ENCODE measurements around the gene INAFM2. TPM values are rescaled to one million over a fixed set of nuclear protein-coding genes. Genes with fewer than 3 reads are reported as not detected.
A peak's percentile ranks its signal among the peaks of the same experiment; 100 is the strongest.

Gene INAFM2
- total and polyA plus RNA-seq, 10 of the 15 experiments (the other 5 are each of a cell fraction or from before 2014, with no cell fraction given) = 0.75 to 8.1 (median 3.9) TPM

GRCh38 chr15:40332113-40332781 is 8.8 kb downstream of the INAFM2 start:
- CTCF ChIA-PET = interaction anchor here (0.9 to 13.7 kb wide), 5 partner anchors 8 to 53 kb away, joined by 3 to 336 read pairs (median 4); partner anchors contain the start of genes CCDC9B, INAFM2 and PLCB2
- 43% methylated on average over 8 of the region's 8 CpGs for WGBS (ENCODE audit: insufficient coverage, insufficient replicate concordance, low lambda C conversion rate, missing lambda C conversion rate)
- peaks cover 9% of the 10 kb centered on the region for H3K4me1 ChIP-seq (ENCODE audit: control insufficient read depth, insufficient read depth, low read length)
- SMC1A ChIA-PET (ENCODE audit: uncharacterized antibody, unreplicated experiment) = interaction anchor here (1.2 kb wide), 1 partner anchor 12 kb away, joined by 3 read pairs; no protein-coding TSS in a partner anchor
- no peak overlapping the region for H3K4me2 ChIP-seq (ENCODE audit: control insufficient read depth, insufficient read depth)
- no peak for DNase-seq (ENCODE audit: low read depth, low spot score)
- RAD21 ChIA-PET (ENCODE audit: unreplicated experiment) = interaction anchor here (0.9 kb wide), 1 partner anchor 24 kb away, joined by 3 read pairs; the partner anchor contains the start of gene PLCB2
- H3K4me3 ChIP-seq = no peak overlapping the region
- H4K20me1 ChIP-seq (ENCODE audit: control insufficient read depth, insufficient read depth) = no peaks in the 10 kb centered on the region
- H3K27me3 ChIP-seq (replicated peaks in 1 of 2; ENCODE audit: control insufficient read depth in 2 of 2, insufficient read depth in 2 of 2, low read length in 1 of 2) = no peaks in the 10 kb centered on the region
- no peak for FAIRE-seq
- POLR2A ChIA-PET = no interaction called here
- H3K27ac ChIP-seq (ENCODE audit: control insufficient read depth, insufficient read depth) = no peak overlapping the region
- no peak for ATAC-seq
- intact Hi-C loops (cut with micrococcal nuclease; ENCODE audit: unreplicated experiment) (no loop called here), in situ Hi-C loops (cut with MboI) (no loop called here)
- peak; percentile 42; the same call in 1 of the 2 replicates for TF ChIP-seq SPI1 (IDR thresholded peaks at IDR 0.05; ENCODE audit: borderline replicate concordance, insufficient read depth, low read depth, low read length)
- no peak for TF ChIP-seq SUPT20H (IDR thresholded peaks at IDR 0.05; ENCODE audit: borderline replicate concordance, control insufficient read depth, low read depth, low read length)
- no peaks in the 10 kb centered on the region for H3K9me3 ChIP-seq (replicated peaks; ENCODE audit: control insufficient read depth, insufficient read depth, low read length)
- no peak overlapping the region for H2AFZ ChIP-seq (ENCODE audit: control insufficient read depth, low read depth, low read length)
- BruUV-seq (replicated peaks) = no TSS peak
- H3K9ac ChIP-seq (ENCODE audit: control insufficient read depth, insufficient read depth, low read length) = no peak overlapping the region
- H3K36me3 ChIP-seq (ENCODE audit: control insufficient read depth in 2 of 2, insufficient read depth in 2 of 2, low read length in 1 of 2) = no peaks in the 10 kb centered on the region
- H3K79me2 ChIP-seq (ENCODE audit: control insufficient read depth, insufficient read depth, low read length) = no peaks in the 10 kb centered on the region

- ChIA-PET SMC1A (ENCODE audit: uncharacterized antibody, unreplicated experiment) (interaction anchor here (1.5 kb wide), 1 partner anchor 13 kb away, joined by 6 read pairs; no protein-coding TSS in a partner anchor), CTCF (interaction anchor here (0.7 to 13.7 kb wide), 7 partner anchors 9 to 116 kb away, joined by 3 to 336 read pairs (median 8); partner anchors contain the start of genes INAFM2 and PLCB2), RAD21 (ENCODE audit: unreplicated experiment) (interaction anchor here (0.7 to 1.5 kb wide), 2 partner anchors 11 to 854 kb away, joined by 3 to 4 read pairs; partner anchors contain the start of gene INAFM2), POLR2A (no interaction called here)
- no peaks in the 10 kb centered on the region for H3K79me2 ChIP-seq (ENCODE audit: control insufficient read depth, insufficient read depth, low read length)
- FAIRE-seq = peak; percentile 57
- H4K20me1 ChIP-seq (ENCODE audit: control insufficient read depth, insufficient read depth) = no peaks in the 10 kb centered on the region
- H3K27me3 ChIP-seq (replicated peaks in 1 of 2; ENCODE audit: control insufficient read depth in 2 of 2, insufficient read depth in 2 of 2, low read length in 1 of 2) = no peaks in the 10 kb centered on the region; a peak in 1 of 4 replicates
- in situ Hi-C loops (cut with MboI) (no loop called here), intact Hi-C loops (cut with micrococcal nuclease; ENCODE audit: unreplicated experiment) (no loop called here)
- H3K36me3 ChIP-seq (ENCODE audit: control insufficient read depth in 2 of 2, insufficient read depth in 2 of 2, low read length in 1 of 2) = no peaks in the 10 kb centered on the region
- H3K9me3 ChIP-seq (replicated peaks; ENCODE audit: control insufficient read depth, insufficient read depth, low read length) = no peaks in the 10 kb centered on the region
- H3K9ac ChIP-seq (ENCODE audit: control insufficient read depth, insufficient read depth, low read length) = peak overlapping the region; percentile 24
- no peak overlapping the region for H3K27ac ChIP-seq (ENCODE audit: control insufficient read depth, insufficient read depth)
- DNase-seq (ENCODE audit: low read depth, low spot score) = no peak
- H3K4me2 ChIP-seq (ENCODE audit: control insufficient read depth, insufficient read depth) = no peak overlapping the region; the same call in 1 of the 2 replicates
- peak overlapping the region; percentile 73 for H2AFZ ChIP-seq (ENCODE audit: control insufficient read depth, low read depth, low read length)
- BruUV-seq (replicated peaks) = no TSS peak
- peaks cover 9% of the 10 kb centered on the region for H3K4me1 ChIP-seq (ENCODE audit: control insufficient read depth, insufficient read depth, low read length)
- ATAC-seq = peak; percentile 52
- 23% methylated on average over 12 of the region's 12 CpGs for WGBS (ENCODE audit: insufficient coverage, insufficient replicate concordance, low lambda C conversion rate, missing lambda C conversion rate)
- H3K4me3 ChIP-seq = no peak overlapping the region
- TF ChIP-seq POU2F2 (IDR thresholded peaks at IDR 0.05; ENCODE audit: borderline replicate concordance, low read depth, low read length) (no peak), MXI1 (IDR thresholded peaks at IDR 0.05; ENCODE audit: low read depth, low read length) (no peak), BHLHE40 (IDR thresholded peaks at IDR 0.05; ENCODE audit: borderline replicate concordance in 1 of 2, low read depth in 2 of 2, low read length in 1 of 2) (peak; percentile 21 to 69; a peak in 1 of 4 replicates), ETV6 (conservative IDR thresholded peaks at IDR 0.05 in 1 of 2, IDR thresholded peaks at IDR 0.05 in 1 of 2; ENCODE audit: borderline replicate concordance in 1 of 2, low read depth in 1 of 2) (no peak), RELB (IDR thresholded peaks at IDR 0.05; ENCODE audit: low read depth) (no peak), SPI1 (IDR thresholded peaks at IDR 0.05; ENCODE audit: borderline replicate concordance, insufficient read depth, low read depth, low read length) (peak; percentile 93), USF1 (IDR thresholded peaks at IDR 0.05; ENCODE audit: borderline replicate concordance, extremely low read length, insufficient read depth, low read depth, low read length) (peak; percentile 34), IKZF2 (IDR thresholded peaks at IDR 0.05) (no peak), NR2F1 (conservative IDR thresholded peaks at IDR 0.05) (0 out of 2 replicates have a peak, but pooled peaks have one; percentile 32), EED (IDR thresholded peaks at IDR 0.05; ENCODE audit: low read depth) (0 out of 2 replicates have a peak, but pooled peaks have one; percentile 26)
These were observed 10.5 kb downstream of the INAFM2 start for GRCh38 chr15:40333922-40334492.
